Measurements from ENCODE around the gene REX1BD. TPM values are rescaled to one million over a fixed set of nuclear protein-coding genes. Genes with fewer than 3 reads are reported as not detected.

REX1BD gene
- total and polyA plus RNA-seq, 2 of the 4 experiments (the other 2 are of a cell fraction), result 14.2 to 44.6 TPM

GRCh38 chr19:18593367-18594095 lies 4.9 kb downstream of the REX1BD start:
- Histone ChIP-seq H2AFZ (replicated peaks; ENCODE audit: low read length, poor library complexity) (peak overlapping the region; percentile 90), H2BK120ac (ENCODE audit: low read depth, low read length) (no peak overlapping the region), H3K14ac (replicated peaks; ENCODE audit: low read depth, low read length) (no peak overlapping the region), H3K56ac (ENCODE audit: extremely low read depth, insufficient read depth, low read length) (no peak overlapping the region), H3K4me3 (ENCODE audit: insufficient read depth, low read depth, low read length) (no peak overlapping the region), H3K9me3 (ENCODE audit: control insufficient read depth, insufficient read depth, low read length) (no peaks in the 10 kb centered on the region), H3K36me3 (ENCODE audit: control insufficient read depth, insufficient read depth, low read length) (peaks cover 4% of the 10 kb centered on the region), H3K9me1 (ENCODE audit: insufficient read depth, low read length) (no peaks in the 10 kb centered on the region), H2BK15ac (ENCODE audit: low read depth, low read length) (no peak overlapping the region), H4K8ac (ENCODE audit: low read depth in 2 of 2, low read length in 2 of 2) (no peak overlapping the region), H2BK5ac (ENCODE audit: low read depth, low read length, poor library complexity, severe bottlenecking) (no peak overlapping the region), H3K4me2 (ENCODE audit: low read depth, low read length) (no peak overlapping the region; the same call in 1 of the 2 replicates), H4K5ac (ENCODE audit: low read depth, low read length) (no peak overlapping the region), H3K4ac (ENCODE audit: low read depth, low read length) (no peak overlapping the region), H3K27ac (ENCODE audit: insufficient read depth, low read length) (no peak overlapping the region), H3K18ac (ENCODE audit: low read depth, low read length) (no peak overlapping the region), H2AK5ac (ENCODE audit: low read depth, low read length) (0 out of 2 replicates have a peak overlapping the region, but pooled peaks have one; percentile 4), H3K23ac (ENCODE audit: low read depth, low read length) (no peak overlapping the region), H3K79me1 (ENCODE audit: low read depth in 1 of 2, low read length in 2 of 2) (peaks cover 6 to 20% of the 10 kb centered on the region in 2 experiments; a peak in 3 of 4 replicates), H2BK20ac (ENCODE audit: low read depth, low read length) (no peak overlapping the region), H2AK9ac (replicated peaks; ENCODE audit: low read depth, low read length, poor library complexity) (peak overlapping the region; percentile 52), H3K4me1 (ENCODE audit: control insufficient read depth, insufficient read depth, low read length) (peaks cover 8% of the 10 kb centered on the region), H4K91ac (ENCODE audit: insufficient read depth, low read depth, low read length) (no peak overlapping the region), H4K20me1 (ENCODE audit: insufficient read depth, low read length) (peaks cover 9% of the 10 kb centered on the region), H3K27me3 (ENCODE audit: control insufficient read depth, insufficient read depth, low read length) (no peaks in the 10 kb centered on the region; the same call in 1 of the 2 replicates), H3K9ac (ENCODE audit: low read depth, low read length) (no peak overlapping the region)
- ChIA-PET CTCF (interaction anchor here (0.6 to 3.0 kb wide), 8 partner anchors 19 to 386 kb away, joined by 3 to 12 read pairs (median 3); no protein-coding TSS in a partner anchor), POLR2A (ENCODE audit: unreplicated experiment) (interaction anchor here (0.6 kb wide), 2 partner anchors 250 to 252 kb away, joined by 3 to 12 read pairs; no protein-coding TSS in a partner anchor)
- no peak for TF ChIP-seq MAFK (IDR thresholded peaks at IDR 0.05; ENCODE audit: low read depth, low read length)
- 70% methylated on average over 8 of the region's 25 CpGs; no CpG with 5 or more reads in 1 of the 2 experiments for WGBS, 2 experiments (ENCODE audit: extremely low coverage in 2 of 2, insufficient read length in 1 of 2)
- ATAC-seq (ENCODE audit: low read depth), result no peak
- no peak for DNase-seq
- BruUV-seq (replicated peaks), result no TSS peak
- dilution Hi-C loops (cut with HindIII; ENCODE audit: low sequenced_read_pairs, unreplicated experiment), result no loop called here
- intact Hi-C loops (cut with micrococcal nuclease), result loop anchor here (1.0 kb wide), 4 partner anchors 57 to 254 kb away; no protein-coding TSS in a partner anchor
- in situ Hi-C loops (cut with MboI; ENCODE audit: low sequenced_read_pairs), result no loop called here

Data from IMR-90 (cell line).